Muscle layer of duodenum (tissue), 2 donors: ENCODE measurements around the gene MYMX.
A peak's percentile ranks its signal among the peaks of the same experiment; 100 is the strongest.

ENCODE experiments used
- H3K27ac ChIP-seq: one replicate; pipeline ENCODE4 v1.7.0; 2013; ENCODE audit warnings: mild to moderate bottlenecking, low read length
- H3K27me3 ChIP-seq: one replicate; pipeline ENCODE4 v1.7.0; 2013; ENCODE audit warnings: low read depth, mild to moderate bottlenecking, control low read depth, low read length
- H3K36me3 ChIP-seq, 2 donors: one replicate each; pipeline ENCODE4 v1.7.0; 2013; ENCODE audit warnings: low read length in 2 of 2, control low read depth in 1 of 2, mild to moderate bottlenecking in 1 of 2; ENCODE audit not compliant: insufficient read depth in 2 of 2, control insufficient read depth in 1 of 2
- H3K4me1 ChIP-seq, 2 donors: one replicate each; pipeline ENCODE4 v1.7.0; 2013; ENCODE audit warnings: low read length in 2 of 2, mild to moderate bottlenecking in 2 of 2, control low read depth in 1 of 2, moderate library complexity in 1 of 2; ENCODE audit not compliant: insufficient read depth in 2 of 2, control insufficient read depth in 1 of 2
- H3K4me3 ChIP-seq, 2 donors: one replicate each; pipeline ENCODE4 v1.7.0; 2013; ENCODE audit warnings: low read length in 2 of 2, low read depth in 1 of 2, mild to moderate bottlenecking in 1 of 2
- H3K9me3 ChIP-seq, 2 donors: one replicate each; pipeline ENCODE4 v1.7.0; 2013; ENCODE audit warnings: low read length in 2 of 2, control low read depth in 1 of 2, mild to moderate bottlenecking in 1 of 2; ENCODE audit not compliant: control insufficient read depth in 1 of 2
- donor health status: healthy.

MYMX gene

GRCh38 chr6:44221961-44222335 lies 5.2 kb downstream of the MYMX start:
- Histone ChIP-seq H3K4me1 (peaks cover 32 to 82% of the 10 kb centered on the region in 2 donors), H3K27ac (peak overlapping the region; percentile 27), H3K4me3 (no peak overlapping the region), H3K36me3 (no peaks in the 10 kb centered on the region), H3K27me3 (no peaks in the 10 kb centered on the region), H3K9me3 (no peaks in the 10 kb centered on the region)

GRCh38 chr6:44222486-44223318 lies 6.0 kb downstream of the MYMX start:
- Histone ChIP-seq H3K4me3 (peak overlapping the region; percentile 50 to 76), H3K27me3 (no peaks in the 10 kb centered on the region), H3K4me1 (peaks cover 30 to 82% of the 10 kb centered on the region in 2 donors), H3K27ac (peak overlapping the region; percentile 51), H3K36me3 (no peaks in the 10 kb centered on the region), H3K9me3 (no peaks in the 10 kb centered on the region)

DNA sequence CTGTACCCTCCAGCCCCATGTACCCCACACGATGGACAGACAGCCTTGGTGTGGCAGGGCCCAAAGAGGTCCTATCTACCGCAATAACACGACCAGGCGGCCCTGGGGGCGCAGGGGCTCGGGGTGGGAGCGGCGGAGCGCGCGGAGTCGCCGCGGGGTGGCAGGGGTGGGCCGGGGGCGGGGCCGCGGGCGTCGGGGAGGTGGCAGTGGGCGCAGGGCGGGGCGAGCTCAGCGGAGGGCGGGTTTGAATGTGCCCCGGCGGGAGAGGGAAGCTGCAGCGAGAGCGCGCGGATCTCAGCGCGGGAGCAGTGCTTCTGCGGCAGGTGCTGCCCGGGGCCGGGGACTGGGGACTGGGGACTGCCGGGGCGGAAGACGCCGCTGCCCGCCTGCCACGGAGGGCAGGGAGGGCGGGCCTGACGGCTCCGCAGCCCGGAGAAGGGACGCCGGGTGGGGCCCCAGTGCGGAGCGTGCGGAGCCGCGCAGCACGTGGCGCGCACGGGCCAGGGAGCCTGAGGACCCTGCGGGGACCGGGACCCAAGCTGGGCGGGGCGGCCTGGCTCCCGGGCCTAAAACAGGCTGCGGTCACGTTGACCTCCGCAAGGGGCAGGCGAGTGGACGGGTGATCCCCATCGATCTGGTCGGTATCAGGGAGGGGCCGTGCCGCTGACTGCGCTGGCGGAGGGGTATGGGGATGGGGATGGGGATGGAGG lies 6.7 kb downstream of the MYMX start, which contains the start of gene SLC29A1:
Gene SLC29A1, plus strand, starts transcription at position 277 of the 710 bp plus-strand sequence. CDS start 3,719 bp downstream, outside the sequence.
- peak within 1 kb of the TSS; percentile 62 to 76 for H3K4me3 ChIP-seq
- no peaks in the 10 kb centered on the region for H3K27me3 ChIP-seq
- peaks cover 23 to 84% of the 10 kb centered on the region in 2 donors for H3K4me1 ChIP-seq
- peak within 1 kb of the TSS; percentile 51 for H3K27ac ChIP-seq
- H3K36me3 ChIP-seq, result no peaks in the 10 kb centered on the region
- H3K9me3 ChIP-seq, result no peaks in the 10 kb centered on the region

GRCh38 chr6:44224029-44224964 lies 7.6 kb downstream of the MYMX start:
- no peaks in the 10 kb centered on the region for H3K27me3 ChIP-seq
- peaks cover 0 to under 1% of the 10 kb centered on the region in 2 donors for H3K36me3 ChIP-seq
- peaks cover 27 to 85% of the 10 kb centered on the region in 2 donors for H3K4me1 ChIP-seq
- H3K4me3 ChIP-seq, result peak overlapping the region; percentile 62 to 76
- no peaks in the 10 kb centered on the region for H3K9me3 ChIP-seq
- H3K27ac ChIP-seq, result peak overlapping the region; percentile 14

- H3K4me1 ChIP-seq, result peaks cover 27 to 89% of the 10 kb centered on the region in 2 donors
- H3K4me3 ChIP-seq, result peak overlapping the region; percentile 62 to 76
- no peak overlapping the region for H3K27ac ChIP-seq
- no peaks in the 10 kb centered on the region for H3K9me3 ChIP-seq
- H3K36me3 ChIP-seq, result peaks cover 2 to 7% of the 10 kb centered on the region in 2 donors
- H3K27me3 ChIP-seq, result no peaks in the 10 kb centered on the region
These were observed 8.2 kb downstream of the MYMX start for GRCh38 chr6:44224965-44225305.

GRCh38 chr6:44225579-44226325 lies 9.0 kb downstream of the MYMX start:
- Histone ChIP-seq H3K36me3 (peaks cover 3 to 15% of the 10 kb centered on the region in 2 donors), H3K9me3 (no peaks in the 10 kb centered on the region), H3K27ac (no peak overlapping the region), H3K4me1 (peaks cover 26 to 91% of the 10 kb centered on the region in 2 donors), H3K4me3 (peak overlapping the region in 1 of 2 donors; percentile 32), H3K27me3 (no peaks in the 10 kb centered on the region)

DNA sequence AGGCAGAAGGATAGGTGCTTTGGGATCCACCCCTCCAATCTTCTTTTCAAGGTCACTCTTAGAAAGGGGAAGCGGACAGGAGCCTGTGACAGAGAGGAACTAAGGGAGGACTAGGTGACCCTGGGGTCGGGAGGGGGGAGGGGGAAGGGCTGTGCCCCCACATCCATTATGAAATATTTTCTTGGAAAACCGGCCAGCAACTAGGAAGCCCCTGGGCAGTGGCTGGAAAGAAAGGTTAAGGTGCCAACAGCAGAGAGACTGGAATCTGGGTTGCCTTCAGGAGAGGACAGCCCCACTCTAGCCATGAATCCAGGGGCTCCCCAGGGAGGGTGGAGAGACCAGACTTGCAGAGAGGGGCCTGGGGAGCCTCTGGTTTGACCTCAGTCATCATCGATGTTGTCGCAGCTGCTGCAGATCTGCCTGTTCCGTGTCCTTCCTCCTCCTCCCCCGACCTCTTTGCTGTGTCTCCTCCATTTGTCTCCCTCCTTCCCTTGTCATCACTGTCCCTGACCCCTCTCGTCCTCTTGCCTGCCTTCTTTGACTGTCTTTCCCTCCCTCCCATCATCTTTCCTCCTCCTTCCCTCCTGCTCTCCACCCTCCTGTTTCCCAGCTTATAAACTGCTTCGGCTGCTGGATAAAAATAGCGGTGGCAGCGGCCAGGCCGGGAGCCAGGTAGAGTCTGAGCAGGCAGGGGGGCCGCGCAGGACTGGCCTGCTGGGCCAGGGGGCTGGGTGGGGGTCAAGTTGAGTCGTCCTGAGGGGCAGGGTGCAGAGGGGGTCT lies 9.8 kb downstream of the MYMX start:
- Histone ChIP-seq H3K9me3 (no peaks in the 10 kb centered on the region), H3K27ac (peak overlapping the region; percentile 40), H3K4me1 (peaks cover 23 to 91% of the 10 kb centered on the region in 2 donors), H3K27me3 (no peaks in the 10 kb centered on the region), H3K36me3 (peaks cover 3 to 16% of the 10 kb centered on the region in 2 donors), H3K4me3 (peak overlapping the region in 1 of 2 donors; percentile 32)

- Histone ChIP-seq H3K9me3 (no peaks in the 10 kb centered on the region), H3K36me3 (peaks cover 6 to 16% of the 10 kb centered on the region in 2 donors), H3K4me3 (peak overlapping the region in 1 of 2 donors; percentile 32), H3K27me3 (no peaks in the 10 kb centered on the region), H3K4me1 (peaks cover 19 to 91% of the 10 kb centered on the region in 2 donors), H3K27ac (peak overlapping the region; percentile 4)
These were observed 10.5 kb downstream of the MYMX start for GRCh38 chr6:44227148-44227793.

- Histone ChIP-seq H3K9me3 (no peaks in the 10 kb centered on the region), H3K36me3 (peaks cover 7 to 21% of the 10 kb centered on the region in 2 donors), H3K4me3 (peak overlapping the region in 1 of 2 donors; percentile 32), H3K27me3 (no peaks in the 10 kb centered on the region), H3K27ac (peak overlapping the region; percentile 4), H3K4me1 (peaks cover 12 to 90% of the 10 kb centered on the region in 2 donors)
These were observed 11.3 kb downstream of the MYMX start for GRCh38 chr6:44228031-44228430.
